Measurements from ENCODE around the gene TAL1. TPM values are rescaled to one million over a fixed set of nuclear protein-coding genes. Genes with fewer than 3 reads are reported as not detected.

TAL1 gene
- 0.67 TPM for total RNA-seq (2013)
- polyA plus RNA-seq (under 1 TPM in 1 of 3 donors, not detected in 2; 0.50 TPM), polyA minus RNA-seq (under 0.01 and 0.32 TPM in 2 replicates), total RNA-seq (0 to 1.4 (median 0.23) reads per million in 11 experiments)

- Histone ChIP-seq H3K4me1 (ENCODE audit: control insufficient read depth in 1 of 2, insufficient read depth in 2 of 2, low read length in 2 of 2) (peaks cover 30 to 31% of the 10 kb centered on the region in 2 donors), H3K4me2 (replicated peaks; ENCODE audit: extremely low read depth, low read length, poor library complexity, severe bottlenecking) (peak within 1 kb of the TSS; percentile 85), H3K9ac (ENCODE audit: insufficient read depth, low read length, poor library complexity, severe bottlenecking) (peak within 1 kb of the TSS; percentile 33), H3K36me3 (replicated peaks in 1 of 2; ENCODE audit: control insufficient read depth in 1 of 2, insufficient read depth in 2 of 2, low read length in 2 of 2) (no peaks in the 10 kb centered on the region), H3K27ac (ENCODE audit: low read depth in 1 of 2, low read length in 2 of 2) (no peak within 1 kb of the TSS), H3K27me3 (ENCODE audit: control insufficient read depth in 2 of 2, insufficient read depth in 2 of 2, low read length in 2 of 2) (peaks cover 69 to 89% of the 10 kb centered on the region in 2 donors), H2AFZ (ENCODE audit: insufficient read depth, low read depth, low read length, poor library complexity, severe bottlenecking) (peak within 1 kb of the TSS; percentile 59), H4K20me1 (ENCODE audit: insufficient read depth, low read length) (peaks cover 5% of the 10 kb centered on the region), H3K4me3 (replicated peaks in 1 of 3; ENCODE audit: low read depth in 2 of 3, low read length in 3 of 3) (peak within 1 kb of the TSS; percentile 10 to 73 (median 36)), H3K9me3 (replicated peaks in 1 of 2; ENCODE audit: control insufficient read depth in 1 of 2, insufficient read depth in 1 of 2, low read length in 2 of 2) (peaks cover 0 to 21% of the 10 kb centered on the region in 2 donors), H3K79me2 (ENCODE audit: insufficient read depth, low read length) (no peaks in the 10 kb centered on the region)
- intact Hi-C loops (cut with micrococcal nuclease) = loop anchor here in 1 of 2 donors (5.0 kb wide), 1 partner anchor 200 kb away; no protein-coding TSS in a partner anchor
- TF ChIP-seq CTCF (IDR thresholded peaks at IDR 0.05) = no peak
- peak; percentile 21 to 36 (median 22) for DNase-seq
- peaks cover 83 to 99% (median 90%) of the 10 kb centered on the region in 3 donors for H3K27me3 Mint-ChIP-seq (ENCODE audit: low read depth in 3 of 3)
- peaks cover 12 to 16% of the 10 kb centered on the region in 2 donors for H3K36me3 Mint-ChIP-seq
- H3K4me1 Mint-ChIP-seq = peaks cover 42% of the 10 kb centered on the region
- H3K27ac Mint-ChIP-seq = peak within 1 kb of the TSS; percentile 5 to 91 (median 74)
- H3K9me3 Mint-ChIP-seq = peaks cover 0 to 35% (median 23%) of the 10 kb centered on the region in 7 donors
- 4% methylated on average over 49 of the region's 51 CpGs for WGBS (ENCODE audit: insufficient coverage)
- H3K4me3 Mint-ChIP-seq = peak within 1 kb of the TSS; percentile 84 to 98
Observed at GRCh38 chr1:47232187-47232874, at the start of gene TAL1. TAL1 (minus strand) TSS chr1:47232225; CDS start chr1:47225888, 6,337 bp downstream.

GRCh38 chr1:47280142-47280541 is 48.1 kb upstream of the TAL1 start:
- Histone ChIP-seq H3K9ac (ENCODE audit: insufficient read depth, low read length, poor library complexity, severe bottlenecking) (no peak overlapping the region), H3K4me2 (replicated peaks; ENCODE audit: extremely low read depth, low read length, poor library complexity, severe bottlenecking) (no peak overlapping the region), H2AFZ (ENCODE audit: insufficient read depth, low read depth, low read length, poor library complexity, severe bottlenecking) (no peak overlapping the region), H3K9me3 (replicated peaks in 1 of 2; ENCODE audit: control insufficient read depth in 1 of 2, insufficient read depth in 1 of 2, low read length in 2 of 2) (no peaks in the 10 kb centered on the region), H3K27me3 (ENCODE audit: control insufficient read depth in 2 of 2, insufficient read depth in 2 of 2, low read length in 2 of 2) (no peaks in the 10 kb centered on the region), H3K4me3 (replicated peaks in 1 of 3; ENCODE audit: low read depth in 2 of 3, low read length in 3 of 3) (no peak overlapping the region), H4K20me1 (ENCODE audit: insufficient read depth, low read length) (no peaks in the 10 kb centered on the region), H3K27ac (ENCODE audit: low read depth in 1 of 2, low read length in 2 of 2) (peak overlapping the region in 1 of 2 donors; percentile 26), H3K79me2 (ENCODE audit: insufficient read depth, low read length) (peaks cover 38% of the 10 kb centered on the region), H3K36me3 (replicated peaks in 1 of 2; ENCODE audit: control insufficient read depth in 1 of 2, insufficient read depth in 2 of 2, low read length in 2 of 2) (peaks cover 41 to 78% of the 10 kb centered on the region in 2 donors), H3K4me1 (ENCODE audit: control insufficient read depth in 1 of 2, insufficient read depth in 2 of 2, low read length in 2 of 2) (no peaks in the 10 kb centered on the region)
- DNase-seq = no peak
- no peak for TF ChIP-seq CTCF (IDR thresholded peaks at IDR 0.05)
- no peak overlapping the region for H3K27ac Mint-ChIP-seq
- H3K36me3 Mint-ChIP-seq = peaks cover 36 to 56% of the 10 kb centered on the region in 2 donors
- intact Hi-C loops (cut with micrococcal nuclease) = no loop called here
- no peaks in the 10 kb centered on the region for H3K9me3 Mint-ChIP-seq
- no CpG with 5 or more reads among the region's 3 CpGs for WGBS (ENCODE audit: insufficient coverage)
- no peaks in the 10 kb centered on the region for H3K4me1 Mint-ChIP-seq
- H3K4me3 Mint-ChIP-seq = no peak overlapping the region
- H3K27me3 Mint-ChIP-seq (ENCODE audit: low read depth in 3 of 3) = peaks cover 0 to 2% (median 0%) of the 10 kb centered on the region in 3 donors
